ENCODE results near the gene PEX5L.

PEX5L gene

DNA sequence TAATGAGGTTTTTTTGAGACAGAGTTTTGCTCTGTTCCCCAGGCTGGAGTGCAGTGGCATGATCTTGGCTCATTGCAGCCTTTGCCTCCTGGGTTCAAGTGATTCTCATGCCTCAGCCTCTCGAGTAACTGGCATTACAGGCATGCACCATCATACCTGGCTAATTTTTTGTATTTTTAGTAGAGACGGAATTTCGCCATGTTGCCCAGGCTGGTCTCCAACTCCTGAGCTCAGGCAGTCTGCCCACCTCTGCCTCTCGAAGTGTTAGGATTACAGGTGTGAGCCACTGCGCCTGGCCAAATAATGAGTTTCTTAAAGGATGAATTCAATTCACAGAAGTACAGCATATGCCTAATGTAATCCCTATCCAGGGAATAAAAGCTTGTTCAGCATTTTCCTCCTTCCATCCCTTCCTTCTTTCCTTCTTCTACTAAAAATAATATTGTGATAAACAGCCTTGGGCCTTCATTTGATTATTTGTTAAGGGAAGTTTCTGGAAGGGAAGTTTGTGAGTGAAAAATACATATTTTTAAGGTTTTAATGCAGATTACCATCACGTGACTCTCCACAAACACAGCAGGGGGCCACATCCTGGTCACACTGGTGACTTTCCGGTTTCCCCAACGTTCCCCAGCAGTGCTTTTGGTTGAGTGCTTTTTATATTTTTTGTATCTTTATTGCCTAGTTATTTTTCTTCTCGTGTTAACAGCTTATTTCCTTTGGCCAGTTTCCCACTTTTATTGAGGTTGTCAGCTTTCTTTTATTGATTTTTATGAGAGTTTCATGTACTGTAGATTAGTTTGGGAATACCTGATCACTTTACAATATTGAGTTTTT, 267.1 kb downstream of the PEX5L start:
- no peak for DNase-seq (ENCODE audit: low read depth)

DNA sequence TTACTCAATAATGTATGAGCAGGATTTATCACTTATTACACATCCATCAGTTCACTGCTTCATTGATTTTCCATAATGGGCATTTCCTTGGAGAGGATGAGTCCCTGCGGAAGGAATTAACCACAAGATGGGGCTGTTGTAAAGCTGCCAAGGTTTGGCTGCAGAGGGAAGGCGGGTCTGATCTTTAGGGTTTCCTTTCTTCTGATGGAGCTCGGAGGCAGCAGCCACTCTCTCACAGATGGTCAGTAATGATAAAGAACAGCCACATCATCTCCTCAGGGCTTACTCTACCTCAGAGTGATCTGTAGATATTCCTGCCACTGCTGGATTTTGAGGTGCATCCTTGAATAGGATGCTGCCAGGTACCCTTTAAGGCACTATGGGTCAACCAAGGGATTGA, 268.7 kb downstream of the PEX5L start:
- no peak for DNase-seq (ENCODE audit: low read depth)

DNA sequence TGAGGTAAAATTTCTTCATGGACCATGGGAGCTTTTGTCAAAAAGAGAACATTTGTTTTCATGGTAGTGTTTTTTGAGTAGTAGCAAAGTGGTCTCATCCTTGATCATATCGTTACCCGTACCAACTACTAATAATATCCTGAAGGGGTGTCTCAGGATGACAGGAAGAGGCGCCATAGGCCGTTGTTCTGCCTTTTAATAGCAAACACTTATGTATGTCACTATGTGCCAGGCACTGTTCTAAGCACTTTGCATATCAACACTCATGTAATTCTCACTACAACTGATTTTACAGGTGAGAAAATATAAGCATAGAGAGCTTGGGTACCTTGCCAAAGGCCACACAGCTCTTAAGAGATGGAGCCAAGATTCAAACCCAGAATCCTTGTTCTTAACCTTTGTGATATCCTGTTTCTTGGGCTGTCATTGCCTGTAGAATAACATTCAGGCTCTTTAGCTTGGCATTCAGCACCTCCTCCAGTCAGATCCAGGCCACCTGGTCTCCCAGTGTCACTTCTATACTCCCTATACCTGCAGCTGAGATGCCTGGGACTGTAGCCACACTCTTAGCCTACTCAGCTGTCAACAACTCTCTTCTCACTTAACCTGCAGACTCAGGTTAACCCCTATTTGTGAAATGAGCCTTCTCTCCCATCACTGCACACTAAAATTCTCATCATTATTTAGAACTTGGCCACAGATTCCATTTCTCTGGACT, 270.2 kb downstream of the PEX5L start:
- DNase-seq (ENCODE audit: low read depth) = no peak

DNA sequence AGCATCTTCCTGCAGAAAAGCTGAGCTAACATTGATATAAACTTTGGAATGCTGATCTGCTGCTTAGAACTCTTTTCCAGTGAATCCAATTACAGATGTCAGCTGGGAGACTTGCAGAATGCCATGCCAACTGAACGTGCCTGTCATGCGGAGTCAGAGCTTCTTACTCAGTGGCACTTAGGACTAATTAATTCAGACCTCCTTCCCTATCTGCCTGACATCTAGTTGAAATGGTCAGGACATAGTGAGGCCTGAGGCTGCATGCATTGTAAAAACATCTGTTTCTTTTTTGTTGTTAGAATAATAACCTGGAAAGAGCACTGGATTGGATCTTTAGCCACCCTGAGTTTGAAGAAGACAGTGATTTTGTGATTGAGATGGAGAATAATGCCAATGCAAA, 271.3 kb downstream of the PEX5L start:
- DNase-seq (ENCODE audit: low read depth) = no peak

DNA sequence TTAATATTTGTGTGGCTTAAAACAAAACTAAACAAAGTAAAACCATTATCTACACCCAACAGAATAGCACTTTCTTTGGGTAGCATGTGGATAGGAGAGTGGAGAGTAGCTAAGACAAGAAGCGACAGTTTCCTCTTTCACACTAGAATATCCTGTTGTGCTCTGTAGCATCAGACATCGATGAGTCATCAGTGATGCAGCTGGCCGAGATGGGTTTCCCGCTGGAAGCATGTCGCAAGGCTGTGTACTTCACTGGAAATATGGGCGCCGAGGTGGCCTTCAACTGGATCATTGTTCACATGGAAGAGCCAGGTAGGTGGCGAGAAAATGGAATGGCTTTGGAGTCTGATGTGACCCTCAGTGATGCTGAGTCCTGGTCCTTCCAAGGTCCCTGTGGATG, 275.8 kb downstream of the PEX5L start:
- no peak for DNase-seq (ENCODE audit: low read depth)

DNA sequence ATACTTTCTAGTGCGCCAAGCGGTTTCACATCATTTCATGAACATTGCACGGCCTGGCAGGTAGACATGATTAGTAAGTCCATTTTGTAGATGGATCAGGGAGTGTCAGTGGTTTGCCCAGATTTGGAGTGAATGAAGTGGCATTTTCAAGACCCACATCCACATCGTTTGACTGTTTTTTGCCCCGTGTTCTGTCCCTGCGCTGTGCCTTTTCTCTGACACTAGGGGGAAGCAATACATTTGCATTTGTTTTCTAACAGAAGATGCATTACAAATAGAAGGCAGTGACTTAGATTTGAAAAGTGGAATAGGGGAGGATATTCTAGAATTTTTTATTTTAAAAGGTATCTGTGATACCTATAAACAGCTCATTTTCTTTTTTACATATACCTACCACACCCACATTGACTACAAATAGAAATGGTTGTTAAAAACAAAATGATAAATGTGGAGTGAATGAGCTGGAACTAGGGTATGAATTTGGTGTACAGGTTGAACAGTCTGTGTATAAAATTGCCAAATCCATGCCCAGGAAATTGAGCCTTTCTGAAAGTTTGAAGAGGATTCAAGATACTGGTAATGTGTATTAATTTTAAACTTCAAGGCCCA, 285.9 kb downstream of the PEX5L start:
- no peak for DNase-seq (ENCODE audit: low read depth)

DNA sequence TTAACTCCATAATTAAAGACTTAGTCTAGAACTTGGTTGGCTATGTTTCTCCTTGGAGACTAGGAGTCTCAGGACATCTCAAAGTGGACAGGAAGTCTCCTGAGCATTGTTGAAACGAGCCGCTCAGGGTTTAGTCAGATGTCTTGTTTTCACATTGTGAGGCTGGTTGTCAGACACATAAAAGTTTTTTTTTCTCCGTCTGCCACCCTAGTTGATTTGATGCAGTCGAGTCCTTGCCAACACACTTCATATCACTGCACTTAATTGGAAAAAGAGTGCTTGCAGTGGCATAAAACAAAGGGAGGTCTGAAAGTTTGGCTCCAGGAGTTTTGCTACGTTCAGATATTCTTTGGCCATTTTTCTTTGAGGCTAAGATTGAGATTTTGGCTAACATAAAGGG, 291.0 kb downstream of the PEX5L start:
- DNase-seq (ENCODE audit: low read depth) = no peak

DNA sequence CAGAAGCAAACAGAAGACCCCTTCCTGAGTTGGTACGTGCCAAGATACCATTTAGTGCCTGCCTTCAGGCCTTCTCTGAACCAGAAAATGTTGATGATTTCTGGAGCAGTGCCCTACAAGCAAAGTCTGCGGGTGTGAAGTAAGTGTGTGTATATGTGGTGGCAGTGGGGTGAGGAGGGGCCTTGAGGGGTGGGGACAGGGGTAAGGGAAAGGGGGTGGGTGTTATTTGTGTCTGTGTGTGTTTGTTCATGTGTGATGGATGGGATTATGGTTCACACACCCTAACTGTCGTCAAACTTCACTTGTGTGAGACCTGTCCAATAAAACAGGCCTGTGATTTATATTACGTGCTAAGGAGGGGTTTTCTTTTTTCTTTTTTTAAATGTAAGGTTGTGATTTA, 291.7 kb downstream of the PEX5L start:
- DNase-seq (ENCODE audit: low read depth) = no peak
